Activated CD4-positive, alpha-beta T cell treated with anti-CD3 and anti-CD28 coated beads, Interleukin-2, amount 50 U/mL, for 1 hour (primary cell): ENCODE data around the gene ZBTB7C.

Experiments
- DNase-seq: peaks from one replicate; pipeline ENCODE4 v3.0.0-alpha.2; 2020

Gene ZBTB7C

DNA sequence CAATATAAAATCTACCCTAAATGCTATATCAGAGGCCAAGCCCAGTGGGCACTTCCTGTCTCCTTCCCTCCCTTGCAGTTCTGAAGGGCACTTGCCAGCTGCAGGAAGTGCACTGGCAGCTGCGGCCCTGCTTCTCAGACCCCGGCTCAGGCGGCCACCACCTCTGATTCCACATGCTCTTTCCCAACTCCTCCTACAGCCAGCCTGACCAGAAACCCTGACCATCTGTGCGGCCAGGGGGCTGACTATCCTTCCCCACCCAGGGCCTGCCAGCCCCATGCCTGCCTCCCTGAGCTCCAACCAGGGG is 88.6 kb downstream of the ZBTB7C start:
- DNase-seq = no peak

DNA sequence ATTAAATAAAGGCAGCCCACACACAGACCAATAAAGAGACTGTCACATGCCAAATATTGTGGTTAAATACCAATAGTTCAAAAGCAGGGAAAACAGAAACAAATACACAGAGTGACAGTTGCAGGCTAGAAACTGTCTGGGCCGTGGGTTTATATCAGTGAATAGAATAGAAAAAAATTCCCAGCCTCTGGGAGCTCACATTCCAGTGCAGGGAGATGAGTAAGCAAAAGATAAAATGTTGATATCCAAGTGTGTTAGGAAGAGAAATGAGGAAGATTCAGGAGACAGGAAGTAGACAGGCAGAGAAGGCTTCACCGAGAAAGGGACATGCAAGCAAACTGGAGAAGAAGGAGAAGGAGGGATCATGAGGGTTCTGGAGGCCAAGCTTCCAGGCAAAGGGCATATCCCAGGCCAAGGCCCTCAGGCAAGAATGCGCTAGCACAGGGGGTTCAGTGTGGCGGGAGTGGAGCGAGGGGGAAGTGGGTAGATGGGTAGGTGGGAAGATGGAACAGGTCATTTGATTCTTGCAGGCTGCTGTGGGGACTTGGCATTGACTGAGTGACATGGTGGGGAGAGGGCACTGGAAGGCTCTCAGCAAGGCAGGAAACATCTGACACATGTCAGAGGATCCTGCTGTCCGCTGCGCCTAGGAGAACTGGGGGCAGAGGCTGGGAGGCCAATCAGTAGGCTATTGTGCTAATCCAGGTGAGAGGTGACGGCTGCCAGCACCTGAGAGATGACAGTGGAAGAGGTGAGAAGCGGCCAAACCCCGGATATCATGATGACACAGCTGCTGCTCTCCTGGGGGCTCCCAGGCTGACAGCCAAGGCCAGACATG is 89.2 kb downstream of the ZBTB7C start:
- no peak for DNase-seq

DNA sequence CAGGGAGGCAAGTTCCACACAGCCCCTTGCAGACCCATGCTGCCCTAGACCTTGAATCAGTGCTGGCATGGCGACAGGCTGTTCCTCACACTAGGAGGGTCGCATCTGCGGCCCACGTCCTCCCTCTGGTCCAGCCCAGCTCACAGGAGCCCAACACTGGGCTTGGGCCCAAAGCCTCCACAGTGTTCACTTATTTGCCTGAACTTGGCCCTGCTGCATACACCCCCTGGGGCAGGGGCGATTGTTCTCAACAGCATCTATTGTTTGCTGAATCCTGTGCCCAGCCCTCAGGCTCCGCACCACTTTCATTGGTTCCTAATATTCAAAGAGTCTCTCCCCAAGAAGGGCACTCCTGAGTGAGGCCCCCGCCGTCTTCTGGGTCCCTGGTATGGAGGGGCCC is 90.7 kb downstream of the ZBTB7C start:
- DNase-seq = no peak

DNA sequence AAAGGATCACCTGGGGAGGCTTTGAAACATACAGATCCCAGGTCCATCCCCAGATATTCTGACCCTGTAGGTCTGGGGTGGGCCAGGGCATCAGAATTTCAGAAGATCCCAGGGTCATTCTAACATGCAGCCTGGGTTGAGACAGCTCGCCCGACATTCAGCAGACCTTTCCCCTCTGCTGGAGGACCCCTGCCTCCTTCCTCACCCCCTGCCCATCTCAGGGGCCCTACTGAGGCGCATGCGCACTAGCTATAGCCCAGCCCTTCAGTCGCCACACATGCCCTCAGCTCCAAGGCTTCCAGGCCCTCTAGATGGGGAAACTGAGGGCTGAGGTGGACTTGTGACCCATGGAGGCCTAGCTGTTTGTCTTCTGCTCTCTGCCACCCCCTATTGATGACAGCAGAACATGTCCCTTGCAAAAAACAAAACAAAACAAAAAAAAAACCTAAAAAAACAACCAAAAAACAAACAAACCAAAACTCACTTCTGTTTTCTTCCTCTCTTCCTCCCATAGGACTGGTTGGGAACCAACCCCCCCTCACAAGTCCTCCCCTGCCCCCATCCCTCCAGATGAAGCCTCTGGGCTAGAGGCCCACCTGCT is 91.3 kb downstream of the ZBTB7C start:
- no peak for DNase-seq

DNA sequence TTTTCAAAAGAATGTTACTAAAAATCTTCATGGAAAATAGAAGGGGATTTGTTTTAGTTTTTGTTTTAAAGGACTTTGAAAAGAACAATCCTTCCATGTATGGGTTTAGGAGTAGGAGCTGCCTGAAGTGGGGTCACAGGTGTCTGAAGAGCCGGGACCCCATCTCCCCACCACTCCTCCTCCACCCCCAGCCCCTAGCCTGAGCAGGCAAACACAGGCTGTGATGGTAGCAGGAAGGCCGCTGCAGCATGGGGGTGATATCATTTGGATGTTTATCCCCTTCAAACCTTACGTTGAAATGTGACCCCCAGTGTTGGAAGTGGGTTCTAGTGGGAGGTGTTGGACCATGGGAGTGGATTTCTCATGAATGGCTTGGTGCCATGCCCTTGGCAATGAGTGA is 93.0 kb downstream of the ZBTB7C start:
- no peak for DNase-seq

DNA sequence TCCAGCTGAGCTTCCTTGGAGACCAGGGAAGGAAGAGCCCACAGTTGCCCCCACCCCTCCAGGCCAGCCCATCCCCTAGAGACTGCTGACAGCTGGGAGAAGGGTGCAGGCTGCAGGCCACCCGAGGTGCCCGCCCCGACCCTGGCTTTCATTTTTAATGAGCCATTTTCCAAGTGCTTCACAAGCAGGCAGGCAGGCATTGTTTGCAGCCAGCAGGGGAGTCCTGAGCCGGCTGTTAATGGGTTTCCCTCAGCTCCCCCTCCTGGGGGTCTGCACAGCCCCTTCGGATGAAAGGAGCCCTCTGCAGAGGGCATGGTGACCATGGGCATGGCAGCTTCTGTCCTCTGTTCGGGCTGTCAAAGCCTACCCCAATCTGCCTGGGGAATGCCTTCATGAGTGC is 94.5 kb downstream of the ZBTB7C start:
- no peak for DNase-seq

DNA sequence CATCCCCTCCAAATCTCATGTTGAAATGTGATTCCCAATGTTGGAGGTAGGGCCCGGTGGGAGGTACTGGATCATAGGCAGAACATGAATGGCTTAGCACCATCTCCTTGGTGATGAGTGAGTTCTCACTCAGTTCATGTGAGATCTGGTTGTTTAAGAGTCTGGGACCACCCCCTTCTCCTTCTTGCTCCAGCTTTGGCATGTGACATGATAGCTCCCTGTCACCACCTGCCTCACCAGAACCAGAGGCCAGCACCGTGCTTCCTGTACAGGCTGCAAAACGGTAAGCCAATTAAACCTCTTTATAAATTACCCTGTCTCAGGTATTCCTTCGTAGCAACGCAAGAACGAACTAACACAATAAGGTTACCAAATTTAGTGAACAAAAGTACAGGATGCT is 95.4 kb downstream of the ZBTB7C start:
- no peak for DNase-seq

DNA sequence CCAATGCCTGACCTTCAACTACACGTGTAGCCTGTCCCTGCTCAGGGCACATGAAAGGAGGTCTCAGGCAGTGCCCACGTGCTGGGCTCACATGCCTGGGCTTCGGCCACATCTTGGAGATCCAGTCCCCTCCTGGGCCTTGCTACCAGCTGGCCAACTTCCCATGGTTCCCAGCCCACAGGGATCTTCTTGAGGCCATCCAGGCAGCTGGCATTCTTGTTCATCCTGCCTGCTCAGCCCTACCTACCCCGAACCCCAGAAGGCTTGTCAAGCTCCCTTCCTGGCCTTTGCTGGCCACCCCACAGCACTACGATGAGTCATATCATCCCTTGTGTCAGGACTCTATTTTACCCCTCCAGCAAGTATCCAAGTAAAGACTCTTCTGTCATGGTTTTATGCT is 97.1 kb downstream of the ZBTB7C start:
- no peak for DNase-seq

DNA sequence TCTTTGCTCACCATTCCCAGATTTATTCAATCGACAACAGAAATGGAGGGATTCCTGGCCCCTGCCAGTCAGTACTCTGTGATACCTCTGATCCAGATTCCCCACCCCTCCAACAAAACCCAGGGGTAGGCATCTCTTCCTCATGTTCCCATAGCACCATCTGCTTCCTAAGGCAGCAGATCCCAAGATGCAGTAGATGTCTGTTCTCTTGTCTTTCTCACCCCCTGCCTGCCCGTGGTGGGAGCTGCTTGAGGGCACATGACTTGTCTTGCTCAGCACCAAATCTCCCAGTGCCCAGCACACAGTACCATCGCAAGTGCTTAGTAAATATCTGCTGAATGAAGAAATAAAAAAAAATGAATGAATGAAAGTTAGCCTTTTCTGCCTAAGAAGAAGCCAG is 98.2 kb downstream of the ZBTB7C start:
- no peak for DNase-seq

DNA sequence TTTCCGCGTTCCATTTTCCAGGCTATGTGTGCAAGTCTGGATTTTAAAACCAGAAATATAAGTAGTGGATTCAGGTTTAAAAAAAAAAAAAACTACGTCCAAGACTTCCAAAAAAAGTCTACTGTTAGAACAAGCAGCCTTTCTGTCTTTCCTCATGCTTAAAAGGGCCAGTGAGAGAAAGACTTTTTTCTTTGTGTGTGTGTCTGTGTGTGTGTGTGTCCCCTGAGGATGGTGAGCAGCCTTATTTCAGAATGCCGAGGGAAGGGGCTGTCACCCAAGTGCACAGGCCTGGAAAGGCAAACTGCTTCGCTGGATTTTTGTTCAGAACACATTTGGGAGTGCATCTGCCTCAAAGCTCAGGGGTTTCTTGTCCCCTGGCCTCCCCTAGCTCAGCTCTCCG is 98.8 kb downstream of the ZBTB7C start:
- no peak for DNase-seq

DNA sequence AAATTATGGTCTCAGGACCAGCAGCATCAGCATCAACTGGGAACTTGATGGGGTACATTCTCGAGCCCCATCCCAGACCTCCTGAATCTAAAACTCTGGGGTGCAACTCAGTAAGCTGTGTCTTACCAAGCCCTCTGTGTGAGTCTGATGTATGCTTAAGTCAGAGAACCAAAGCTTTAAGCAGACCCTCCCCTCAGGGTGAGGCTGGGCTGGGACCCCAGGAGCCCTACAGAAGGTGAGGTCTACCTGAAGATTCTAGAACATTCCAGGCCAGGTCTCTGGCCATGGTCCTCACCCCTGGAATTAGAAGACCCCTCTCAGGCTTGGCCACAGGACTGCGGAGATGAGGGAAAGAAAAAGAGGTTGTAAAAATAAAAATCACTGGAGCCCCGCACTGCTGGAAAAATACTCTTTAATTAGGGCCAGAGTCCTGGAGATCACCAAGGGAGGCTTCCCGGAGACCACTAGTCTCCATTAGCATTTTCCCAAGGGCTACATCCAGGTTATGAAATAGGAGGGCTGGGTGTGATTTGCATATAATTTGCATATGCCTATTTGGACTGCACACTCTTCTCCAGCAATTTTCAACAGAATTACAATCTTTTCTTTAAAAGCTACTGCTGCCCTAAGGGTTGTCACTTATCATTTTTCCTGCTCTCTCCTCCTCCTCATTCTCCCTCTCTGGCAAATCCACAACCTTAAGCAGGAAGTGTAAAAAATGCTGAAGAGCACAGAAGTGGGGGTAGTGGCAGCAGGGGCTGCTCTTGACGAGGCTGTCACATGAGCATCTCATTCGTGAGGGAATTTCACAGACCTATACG is 100.2 kb downstream of the ZBTB7C start:
- DNase-seq = no peak

DNA sequence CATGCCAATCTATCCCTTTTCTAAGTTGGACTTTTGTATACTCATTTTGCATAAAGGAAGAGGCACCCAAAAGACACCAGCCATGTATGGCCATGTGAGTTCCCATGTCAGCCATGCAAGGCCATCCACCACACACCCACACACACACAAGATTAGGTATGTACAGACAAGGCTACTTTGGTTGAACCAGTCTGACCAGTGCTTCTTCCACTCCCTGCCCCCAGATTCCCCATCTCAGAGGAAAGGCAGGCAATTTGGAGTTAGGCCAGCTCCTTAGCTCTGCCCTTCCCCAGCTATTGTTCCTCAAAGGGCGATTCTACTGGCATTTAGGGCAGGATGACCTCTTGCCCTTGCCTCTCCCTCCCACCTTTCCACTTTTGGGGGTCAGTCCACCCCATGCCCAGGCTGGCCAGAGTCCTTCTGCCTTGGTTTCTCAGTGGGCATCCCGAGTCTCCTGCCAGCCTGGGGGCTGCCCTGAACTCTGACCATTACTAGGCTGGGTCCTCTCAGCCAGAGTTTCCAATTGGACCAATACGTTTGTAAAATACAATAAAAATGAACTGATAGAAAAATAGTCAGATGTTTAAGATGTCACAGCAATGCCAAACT is 101.1 kb downstream of the ZBTB7C start:
- no peak for DNase-seq

DNA sequence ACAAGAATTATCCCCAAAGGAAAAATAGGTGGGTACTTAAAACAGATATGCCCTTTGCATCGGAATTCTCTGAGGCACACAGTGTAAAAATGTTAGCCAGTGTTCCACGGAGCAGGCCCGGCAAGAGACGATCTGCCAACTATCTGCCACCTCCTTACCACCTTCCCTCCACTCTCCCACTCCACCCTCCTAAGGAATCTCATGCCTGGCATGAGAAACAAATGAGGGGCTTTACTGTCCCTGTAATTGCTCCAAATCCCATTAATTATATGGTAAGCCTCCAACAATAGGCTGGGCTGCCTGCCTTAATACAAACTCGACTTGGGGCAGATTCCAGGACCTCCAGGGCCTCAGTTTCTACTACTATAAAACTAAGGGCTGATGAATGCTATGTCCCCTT is 102.3 kb downstream of the ZBTB7C start:
- no peak for DNase-seq

DNA sequence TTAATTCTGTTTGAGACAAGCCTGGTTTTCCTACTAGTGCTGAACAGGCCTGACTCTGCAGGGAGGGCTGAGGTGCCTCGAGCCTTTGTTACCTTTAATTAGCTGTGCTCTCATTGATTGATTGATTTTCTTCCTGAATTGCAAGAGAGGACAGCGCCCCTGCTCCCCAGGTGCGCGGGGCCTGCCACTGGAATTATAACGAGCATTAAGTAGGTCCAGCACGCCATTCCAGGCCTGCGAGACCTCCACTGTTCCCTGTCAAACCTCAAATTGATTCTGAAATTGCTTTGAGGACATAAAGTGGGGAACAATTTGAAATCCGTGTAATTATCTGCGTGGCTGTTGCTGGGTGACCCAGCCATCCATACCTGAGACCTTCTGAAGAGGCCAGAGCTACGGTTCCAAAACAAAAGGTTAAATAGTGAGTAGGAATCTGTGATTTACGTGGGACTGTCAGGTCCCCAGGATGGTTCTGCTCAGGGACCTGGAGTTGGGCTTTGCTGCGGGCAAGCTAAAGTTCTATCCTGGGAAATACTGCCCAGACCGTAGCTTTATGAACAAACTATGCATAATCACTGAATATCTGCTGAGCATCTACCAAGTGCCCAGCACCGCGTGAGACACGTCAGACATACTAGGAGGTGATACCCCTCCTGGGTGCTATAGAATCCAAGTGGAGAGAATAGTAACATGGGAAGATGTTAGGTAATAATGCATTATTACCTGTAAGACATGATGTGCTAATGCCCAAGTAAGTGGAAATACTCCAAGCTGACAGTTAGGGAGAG is 104.1 kb downstream of the ZBTB7C start:
- DNase-seq = no peak

DNA sequence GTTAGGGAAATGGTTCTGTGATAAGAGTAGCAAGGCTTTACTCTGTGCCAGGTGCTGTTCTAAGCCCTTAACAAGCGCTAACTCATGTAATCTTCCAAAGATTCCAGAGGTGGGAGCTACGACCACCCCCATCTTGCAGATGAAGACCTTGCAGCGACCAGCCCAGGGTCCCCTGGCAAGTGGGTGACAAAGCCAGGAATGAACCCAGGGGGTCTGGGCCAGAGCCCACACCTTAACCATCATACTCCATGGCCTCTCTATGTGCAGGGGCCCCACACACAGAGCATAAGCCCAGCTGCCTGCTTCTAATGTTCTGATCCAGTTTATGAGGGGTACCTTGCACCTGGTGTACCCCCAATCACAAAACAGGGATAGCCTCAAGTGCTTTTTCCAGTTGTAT is 105.3 kb downstream of the ZBTB7C start:
- no peak for DNase-seq

DNA sequence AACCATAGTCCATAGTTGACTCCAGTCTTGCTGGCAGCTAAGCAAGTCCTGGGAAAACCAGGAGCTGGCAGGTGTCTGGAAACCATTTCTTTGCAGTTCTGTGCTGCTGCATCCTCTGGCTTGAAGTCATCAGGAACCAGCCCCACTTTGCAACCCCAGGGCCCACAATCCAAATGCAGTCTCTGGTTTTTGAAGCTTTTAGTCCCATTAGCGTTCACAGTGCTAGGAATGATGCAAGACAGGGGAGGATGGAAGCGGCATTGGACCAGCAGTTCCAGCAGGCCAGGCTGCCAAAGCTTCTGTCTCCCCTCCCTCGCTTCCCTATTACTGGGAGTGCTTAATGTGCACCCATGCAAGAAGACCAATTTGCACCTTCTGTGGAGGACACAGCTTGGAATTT is 106.4 kb downstream of the ZBTB7C start:
- no peak for DNase-seq

DNA sequence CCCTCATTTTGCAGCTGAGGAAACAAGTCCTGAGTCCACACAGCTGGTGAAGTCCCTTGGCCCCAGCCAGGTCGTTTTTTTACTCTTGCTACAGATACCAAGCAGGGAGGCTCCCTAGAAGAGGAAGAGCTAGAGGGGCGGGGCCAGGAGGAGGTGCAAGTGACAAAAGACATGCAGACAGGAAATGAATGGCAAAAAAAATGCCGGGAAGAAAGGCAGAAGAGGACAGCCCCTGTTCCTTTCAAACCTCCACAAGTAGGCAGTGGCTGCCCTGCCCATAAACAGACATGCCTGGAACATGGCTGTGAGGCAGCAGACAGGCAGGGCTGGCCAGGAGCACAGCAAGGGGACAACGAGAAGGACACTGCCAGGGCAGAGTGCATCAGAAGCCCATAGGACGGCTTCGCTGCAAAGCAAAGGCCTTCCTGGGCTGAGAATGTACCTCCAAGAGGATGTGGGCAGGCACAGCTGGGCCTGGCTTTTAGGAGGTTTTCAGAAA is 108.7 kb downstream of the ZBTB7C start:
- DNase-seq = no peak

DNA sequence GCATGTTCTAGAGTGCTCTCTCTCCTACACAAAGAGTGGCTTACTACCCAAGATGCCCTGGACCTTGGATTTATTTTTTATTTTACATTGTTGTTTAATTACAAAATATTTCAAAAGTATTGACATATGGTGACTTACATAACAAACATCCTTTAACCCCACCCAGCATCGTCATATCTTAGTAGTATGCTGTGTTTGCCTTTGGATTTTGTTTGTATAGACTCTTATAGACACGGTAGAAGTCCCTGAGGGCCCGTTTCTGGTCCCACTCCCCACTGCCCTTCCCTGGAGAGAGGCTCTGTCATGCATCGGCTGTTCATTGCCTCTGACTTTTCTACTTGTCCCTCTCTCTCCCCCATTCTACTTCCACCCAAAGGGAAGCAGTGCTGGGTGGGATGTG is 112.0 kb downstream of the ZBTB7C start:
- no peak for DNase-seq

DNA sequence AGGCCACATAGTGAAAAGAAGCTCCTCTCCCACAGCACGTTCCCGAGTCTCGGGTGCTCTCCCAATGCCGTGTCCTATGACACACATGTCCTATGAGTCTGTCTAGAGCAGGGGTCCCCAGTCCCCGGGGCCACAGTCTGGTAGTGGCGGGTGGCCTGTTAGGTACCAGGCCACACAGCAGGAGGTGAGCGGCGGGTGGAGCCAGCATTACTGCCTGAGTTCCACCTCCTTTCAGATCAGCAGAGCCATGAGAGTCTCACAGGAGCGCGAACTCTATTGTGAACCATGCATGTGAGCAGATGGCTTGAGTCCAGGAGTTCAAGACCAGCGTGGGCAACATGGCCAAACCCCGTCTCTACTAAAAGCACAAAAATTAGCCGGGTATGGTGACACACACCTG is 112.6 kb downstream of the ZBTB7C start:
- DNase-seq = no peak

DNA sequence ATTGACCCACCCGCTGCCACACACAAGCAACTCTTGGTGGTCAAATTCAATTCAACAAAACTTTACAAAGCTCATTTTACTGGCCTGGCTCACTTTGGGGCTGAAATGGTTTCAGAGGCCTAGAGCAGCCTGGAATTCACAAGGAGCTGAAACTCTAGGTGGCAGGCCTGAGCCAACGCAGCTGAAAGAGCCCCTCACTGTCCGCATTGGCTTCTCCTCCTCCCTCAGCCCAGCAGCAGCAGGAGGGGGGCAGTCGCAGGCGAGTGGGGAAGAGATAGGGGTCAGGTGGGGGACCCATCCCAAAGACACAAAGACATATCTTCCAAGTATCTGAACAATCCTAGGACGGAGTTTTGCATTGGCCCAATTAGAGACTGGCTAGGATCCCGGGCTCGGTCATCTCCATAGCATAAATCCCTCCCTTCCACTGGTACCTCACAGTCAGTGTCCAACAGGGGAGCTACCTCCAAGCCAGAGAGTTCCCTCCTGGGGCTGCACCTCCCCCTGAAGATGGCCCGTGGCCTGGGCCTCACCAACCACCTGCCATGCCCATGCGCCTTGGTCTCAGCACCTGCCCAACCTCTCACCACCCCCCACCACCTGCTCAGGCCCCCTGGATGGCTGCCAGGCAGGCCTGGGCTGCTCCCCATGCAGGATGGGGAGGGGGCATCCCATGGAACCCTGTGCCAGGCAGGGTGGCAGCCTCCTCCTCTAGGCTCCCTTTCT is 113.4 kb downstream of the ZBTB7C start:
- no peak for DNase-seq

DNA sequence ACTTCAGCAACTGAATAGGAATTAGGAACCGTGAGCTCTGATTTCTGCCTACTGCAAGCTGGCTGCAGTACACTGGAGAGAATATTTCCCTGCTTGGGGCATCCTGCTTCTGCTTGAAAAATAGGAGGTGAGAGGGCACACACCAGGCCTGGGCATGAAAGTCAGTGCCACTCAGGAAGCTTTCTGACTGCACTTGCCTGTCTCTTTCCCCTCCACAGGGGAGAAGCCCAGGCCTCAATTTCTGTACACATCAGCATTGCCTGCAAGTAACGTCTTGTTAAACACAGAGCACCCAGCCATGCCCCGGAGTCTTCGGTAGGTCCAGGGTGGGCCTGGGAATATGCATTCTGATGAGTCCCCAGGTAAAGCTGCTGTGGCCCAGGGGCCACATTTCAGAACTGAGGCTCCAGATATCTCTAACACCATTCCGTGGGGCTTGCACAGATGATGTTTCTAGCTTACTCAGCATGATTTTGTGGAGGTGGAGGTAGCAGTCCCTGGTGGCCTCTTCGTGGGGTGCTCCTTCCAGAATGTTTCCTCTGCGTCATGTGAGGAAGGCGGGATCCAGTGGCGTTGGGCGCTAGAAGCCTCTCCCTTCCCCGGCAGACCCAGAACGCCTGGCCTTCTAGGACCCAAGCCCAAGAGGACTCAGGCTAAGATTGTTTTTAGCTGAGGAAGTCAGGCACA is 114.1 kb downstream of the ZBTB7C start:
- no peak for DNase-seq
